ENCODE measurements around the gene PEX14.
"Not testable (repeated sequence)": the region's sequence is repeated elsewhere in the genome, so short reads cannot be mapped to it uniquely, and the experiment has no call there.

Gene PEX14

GRCh38 chr1:10450836-10451235, 23.9 kb upstream of the PEX14 start:
- no peak for DNase-seq

GRCh38 chr1:10451287-10451686, 23.5 kb upstream of the PEX14 start:
- DNase-seq: no peak

- no peak for DNase-seq
Measured at GRCh38 chr1:10456048-10456447, 18.7 kb upstream of the PEX14 start.

GRCh38 chr1:10456661-10457060, 18.1 kb upstream of the PEX14 start:
- no peak for DNase-seq

GRCh38 chr1:10457462-10457861, 17.3 kb upstream of the PEX14 start:
- not testable (repeated sequence) for DNase-seq

GRCh38 chr1:10457875-10458274, 16.9 kb upstream of the PEX14 start:
- no peak for DNase-seq

GRCh38 chr1:10459184-10459583, 15.6 kb upstream of the PEX14 start:
- no peak for DNase-seq

GRCh38 chr1:10467078-10467477, 7.7 kb upstream of the PEX14 start:
- no peak for DNase-seq

- no peak for DNase-seq
Measured at GRCh38 chr1:10470043-10470442, 4.7 kb upstream of the PEX14 start.

GRCh38 chr1:10471411-10472219, 3.1 kb upstream of the PEX14 start:
- no peak for DNase-seq

GRCh38 chr1:10472220-10473144, 2.3 kb upstream of the PEX14 start, which contains the start of gene DFFA:
Gene DFFA, minus strand, starts transcription at chr1:10472529. Its CDS starts 71 bp downstream, at chr1:10472458.
- peak; percentile 91 to 92 for DNase-seq

- no peak for DNase-seq
Measured at GRCh38 chr1:10473145-10473765, 1.5 kb upstream of the PEX14 start.

- DNase-seq: not testable (repeated sequence)
Measured at GRCh38 chr1:10474309-10474612, 489 bp upstream of the PEX14 start.

GRCh38 chr1:10475510-10475909, 760 bp downstream of the PEX14 start:
- DNase-seq: no peak

GRCh38 chr1:10479296-10479695, 4.5 kb downstream of the PEX14 start:
- DNase-seq: no peak

- no peak for DNase-seq
Measured at GRCh38 chr1:10480614-10481013, 5.9 kb downstream of the PEX14 start.

GRCh38 chr1:10484521-10484920, 9.8 kb downstream of the PEX14 start:
- no peak for DNase-seq

GRCh38 chr1:10489291-10490055, 14.7 kb downstream of the PEX14 start:
- DNase-seq: no peak

GRCh38 chr1:10490286-10490970, 15.7 kb downstream of the PEX14 start:
- no peak for DNase-seq

- no peak for DNase-seq
Measured at GRCh38 chr1:10494418-10494753, 19.6 kb downstream of the PEX14 start.

- DNase-seq: peak; percentile 74 to 82
Measured at GRCh38 chr1:10494754-10495474, 20.2 kb downstream of the PEX14 start.

GRCh38 chr1:10495475-10495817, 20.7 kb downstream of the PEX14 start:
- DNase-seq: no peak
